ENCODE results near the gene PRSS38. TPM values are rescaled to one million over a fixed set of nuclear protein-coding genes. Genes with fewer than 3 reads are reported as not detected.

PRSS38 gene
- not detected for total RNA-seq
- polyA plus RNA-seq (ENCODE audit: insufficient read length in 2 of 2), result not detected
- long read RNA-seq, donor 1, result 0 reads
- long read RNA-seq, donor 2, result 0 reads
- long read RNA-seq, donor 3, result 0 reads
- long read RNA-seq, donor 4, result 0 reads

DNA sequence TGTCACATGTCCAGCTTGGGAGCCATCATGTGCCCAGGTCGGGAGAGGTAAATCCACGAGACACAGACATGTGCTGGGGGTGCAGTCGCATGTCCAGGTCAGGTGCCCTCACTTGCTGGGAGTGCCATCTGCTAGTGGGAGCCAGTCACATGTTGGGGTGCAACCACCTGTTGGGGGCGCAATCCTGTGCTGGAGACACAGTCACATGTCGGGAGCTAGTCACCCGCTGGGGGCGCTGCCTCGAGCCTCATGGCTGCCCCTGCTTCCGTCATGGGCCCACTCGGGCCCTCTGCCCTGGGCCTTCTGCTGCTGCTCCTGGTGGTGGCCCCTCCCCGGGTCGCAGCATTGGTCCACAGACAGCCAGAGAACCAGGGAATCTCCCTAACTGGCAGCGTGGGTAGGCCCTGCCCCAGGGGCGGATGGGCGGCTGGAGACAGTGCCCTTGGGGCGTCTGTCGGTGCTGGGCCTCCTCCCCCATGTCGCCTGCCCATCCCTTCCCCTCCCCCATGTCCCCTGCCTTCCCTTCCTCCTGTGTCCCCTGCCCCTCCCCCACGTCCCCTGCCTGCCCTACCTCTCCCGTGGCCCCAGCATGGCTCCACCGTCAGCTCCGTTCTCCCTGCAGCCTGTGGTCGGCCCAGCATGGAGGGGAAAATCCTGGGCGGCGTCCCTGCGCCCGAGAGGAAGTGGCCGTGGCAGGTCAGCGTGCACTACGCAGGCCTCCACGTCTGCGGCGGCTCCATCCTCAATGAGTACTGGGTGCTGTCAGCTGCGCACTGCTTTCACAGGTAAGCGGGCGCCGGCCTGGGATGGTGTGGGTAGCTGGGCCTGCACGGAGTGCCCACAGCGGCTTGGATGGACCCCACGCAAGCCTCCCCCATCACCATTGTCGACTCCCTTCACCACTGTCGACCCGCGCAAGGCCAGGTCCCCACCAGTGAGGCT is at the start of gene PRSS38:
PRSS38 (plus strand) TSS at position 208 of the 942 bp plus-strand sequence; CDS start at position 250, 42 bp downstream.
- H3K36me3 ChIP-seq (ENCODE audit: control insufficient read depth, insufficient read depth, low read length), result no peaks in the 10 kb centered on the region

DNA sequence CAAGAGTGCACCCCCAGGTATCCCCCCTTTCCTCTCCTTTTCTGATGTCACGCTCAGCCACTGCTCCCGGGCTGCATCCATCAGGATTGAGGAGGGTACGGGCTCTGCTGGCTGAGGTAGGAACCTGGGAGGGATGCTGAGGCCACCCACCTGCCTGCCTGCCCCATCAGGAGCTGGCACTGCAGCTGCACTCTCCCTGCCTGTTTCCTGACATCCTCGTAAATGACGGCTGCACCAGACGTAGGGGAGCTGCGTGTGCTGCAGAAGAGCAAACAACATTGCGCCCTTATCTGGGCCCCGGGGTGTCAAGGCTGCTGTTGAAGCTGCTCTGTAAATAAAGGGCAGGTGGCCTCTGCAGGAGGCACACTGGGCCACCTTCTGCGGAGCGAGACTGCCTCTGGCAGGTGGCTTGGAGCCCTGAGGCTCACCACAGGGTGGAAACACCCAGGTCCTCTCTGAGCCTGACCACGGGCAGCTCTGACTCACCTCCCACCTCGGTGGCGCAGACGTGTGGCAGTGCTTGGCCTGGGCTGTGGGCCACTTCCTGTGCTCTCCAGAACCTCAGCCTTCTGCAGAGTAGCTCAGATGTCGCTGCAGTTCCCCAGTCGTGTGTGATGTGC is 49.4 kb upstream of the PRSS38 start:
- 74% methylated on average over 15 of the region's 17 CpGs for WGBS (ENCODE audit: insufficient coverage)
- Histone ChIP-seq H3K4me3 (ENCODE audit: low read depth, low read length) (no peak overlapping the region), H3K36me3 (ENCODE audit: control insufficient read depth, insufficient read depth, low read length) (peaks cover 92% of the 10 kb centered on the region), H3K4me1 (ENCODE audit: control insufficient read depth, insufficient read depth, low read length) (peaks cover 18% of the 10 kb centered on the region), H3K27me3 (ENCODE audit: control insufficient read depth, insufficient read depth, low read length) (no peaks in the 10 kb centered on the region), H3K27ac (ENCODE audit: low read depth, low read length) (no peak overlapping the region), H3K9me3 (ENCODE audit: control insufficient read depth, insufficient read depth, low read length) (no peaks in the 10 kb centered on the region)
- no peak for DNase-seq (ENCODE audit: low read depth in 4 of 6, low spot score in 6 of 6)

More for the DNA sequence above, at the start of gene PRSS38:
- Histone ChIP-seq H3K27me3 (ENCODE audit: control insufficient read depth, insufficient read depth, low read length) (no peaks in the 10 kb centered on the region), H3K27ac (ENCODE audit: low read depth, low read length) (no peak within 1 kb of the TSS), H3K9me3 (ENCODE audit: control insufficient read depth, insufficient read depth, low read length) (peaks cover 5% of the 10 kb centered on the region), H3K4me3 (ENCODE audit: low read depth, low read length) (no peak within 1 kb of the TSS), H3K4me1 (ENCODE audit: control insufficient read depth, insufficient read depth, low read length) (no peaks in the 10 kb centered on the region)
- 89% methylated on average over 40 of the region's 44 CpGs for WGBS (ENCODE audit: insufficient coverage)
- DNase-seq (ENCODE audit: low read depth in 4 of 6, low spot score in 6 of 6), result no peak

DNA sequence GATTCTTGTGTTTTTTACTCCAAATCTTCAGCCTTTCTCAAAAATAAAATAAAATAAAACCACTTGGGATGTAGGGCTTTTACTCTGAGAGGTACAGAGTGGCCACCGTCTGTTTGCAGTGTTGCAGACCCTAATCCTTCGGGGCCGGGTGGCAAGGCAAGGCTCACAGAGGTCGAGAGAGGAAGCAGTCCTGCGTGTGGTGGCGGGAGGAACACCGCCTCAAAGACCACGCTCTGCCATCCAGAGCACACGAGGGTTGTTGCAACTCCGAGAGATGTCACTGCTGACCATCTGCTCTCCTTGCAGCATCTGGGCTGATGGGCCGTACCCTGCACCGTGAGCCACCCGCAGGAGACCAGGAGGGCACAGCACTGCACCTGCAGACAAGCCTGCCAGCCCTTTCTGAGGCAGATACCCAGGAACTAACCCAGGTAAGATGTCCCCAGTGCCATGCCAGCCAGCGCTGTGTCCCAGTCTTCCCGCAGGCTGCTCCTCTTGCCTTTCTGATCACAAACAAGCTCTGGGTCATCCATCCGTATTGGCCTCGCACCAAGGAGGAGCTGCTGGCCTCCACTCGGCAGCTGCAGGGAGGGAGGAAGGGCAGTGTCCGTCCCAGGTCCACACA is 48.7 kb upstream of the PRSS38 start:
- 88% methylated on average over 18 of the region's 19 CpGs for WGBS (ENCODE audit: insufficient coverage)
- no peaks in the 10 kb centered on the region for H3K9me3 ChIP-seq (ENCODE audit: control insufficient read depth, insufficient read depth, low read length)
- DNase-seq (ENCODE audit: low read depth in 4 of 6, low spot score in 6 of 6), result no peak
- peaks cover 18% of the 10 kb centered on the region for H3K4me1 ChIP-seq (ENCODE audit: control insufficient read depth, insufficient read depth, low read length)
- H3K27ac ChIP-seq (ENCODE audit: low read depth, low read length), result no peak overlapping the region
- no peaks in the 10 kb centered on the region for H3K27me3 ChIP-seq (ENCODE audit: control insufficient read depth, insufficient read depth, low read length)
- peaks cover 94% of the 10 kb centered on the region for H3K36me3 ChIP-seq (ENCODE audit: control insufficient read depth, insufficient read depth, low read length)
- H3K4me3 ChIP-seq (ENCODE audit: low read depth, low read length), result no peak overlapping the region

- no peak overlapping the region for H3K27ac ChIP-seq (ENCODE audit: low read depth, low read length)
- H3K27me3 ChIP-seq (ENCODE audit: control insufficient read depth, insufficient read depth, low read length), result no peaks in the 10 kb centered on the region
- 98% methylated on average over 5 of the region's 6 CpGs for WGBS (ENCODE audit: insufficient coverage)
- H3K4me1 ChIP-seq (ENCODE audit: control insufficient read depth, insufficient read depth, low read length), result peaks cover 11% of the 10 kb centered on the region
- peaks cover 94% of the 10 kb centered on the region for H3K36me3 ChIP-seq (ENCODE audit: control insufficient read depth, insufficient read depth, low read length)
- H3K9me3 ChIP-seq (ENCODE audit: control insufficient read depth, insufficient read depth, low read length), result no peaks in the 10 kb centered on the region
- DNase-seq (ENCODE audit: low read depth in 4 of 6, low spot score in 6 of 6), result no peak
- H3K4me3 ChIP-seq (ENCODE audit: low read depth, low read length), result no peak overlapping the region
Observed at GRCh38 chr1:227767401-227768124, 47.9 kb upstream of the PRSS38 start.

DNA sequence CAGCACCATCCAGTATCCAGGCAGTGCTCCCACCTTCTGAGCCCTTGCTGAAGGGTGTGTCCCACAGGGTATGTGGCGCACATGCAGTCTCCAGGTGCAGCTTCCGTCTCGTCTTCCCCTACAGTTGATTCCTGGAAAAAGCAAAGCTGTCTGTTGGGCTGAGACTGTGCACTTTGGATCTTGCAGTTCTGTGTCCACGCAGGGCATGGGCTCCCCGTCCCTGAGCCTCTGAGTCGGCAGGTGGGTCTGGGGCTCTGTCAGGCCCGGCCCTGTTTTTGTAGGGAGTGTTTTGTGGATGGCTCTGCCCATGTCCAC is 47.4 kb upstream of the PRSS38 start:
- no peak overlapping the region for H3K27ac ChIP-seq (ENCODE audit: low read depth, low read length)
- no peaks in the 10 kb centered on the region for H3K27me3 ChIP-seq (ENCODE audit: control insufficient read depth, insufficient read depth, low read length)
- H3K36me3 ChIP-seq (ENCODE audit: control insufficient read depth, insufficient read depth, low read length), result peaks cover 89% of the 10 kb centered on the region
- H3K9me3 ChIP-seq (ENCODE audit: control insufficient read depth, insufficient read depth, low read length), result no peaks in the 10 kb centered on the region
- 94% methylated on average over 5 of the region's 7 CpGs for WGBS (ENCODE audit: insufficient coverage)
- H3K4me1 ChIP-seq (ENCODE audit: control insufficient read depth, insufficient read depth, low read length), result peaks cover 6% of the 10 kb centered on the region
- no peak overlapping the region for H3K4me3 ChIP-seq (ENCODE audit: low read depth, low read length)
- no peak for DNase-seq (ENCODE audit: low read depth in 4 of 6, low spot score in 6 of 6)

DNA sequence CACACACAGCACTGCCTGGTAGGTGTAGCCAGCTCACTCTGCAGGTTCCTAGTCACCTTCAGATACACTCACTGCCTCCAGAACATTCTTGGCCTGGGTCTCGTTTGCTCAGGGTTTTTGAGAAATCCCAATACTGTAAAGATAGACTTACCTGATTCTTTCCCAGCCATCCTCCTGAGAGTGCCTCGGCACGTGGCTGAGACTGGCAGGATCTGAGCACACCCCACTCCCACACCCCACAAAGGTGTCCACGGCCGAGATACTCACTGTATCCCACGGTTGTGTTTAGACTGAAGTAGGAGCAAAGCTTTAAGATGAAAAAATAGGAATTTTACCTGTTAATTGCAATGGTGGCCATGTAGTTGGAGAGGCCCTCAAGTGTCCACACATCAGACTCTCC is 46.8 kb upstream of the PRSS38 start:
- Histone ChIP-seq H3K36me3 (ENCODE audit: control insufficient read depth, insufficient read depth, low read length) (peaks cover 87% of the 10 kb centered on the region), H3K4me1 (ENCODE audit: control insufficient read depth, insufficient read depth, low read length) (peaks cover 4% of the 10 kb centered on the region), H3K9me3 (ENCODE audit: control insufficient read depth, insufficient read depth, low read length) (no peaks in the 10 kb centered on the region), H3K4me3 (ENCODE audit: low read depth, low read length) (no peak overlapping the region), H3K27me3 (ENCODE audit: control insufficient read depth, insufficient read depth, low read length) (no peaks in the 10 kb centered on the region), H3K27ac (ENCODE audit: low read depth, low read length) (no peak overlapping the region)
- no peak for DNase-seq (ENCODE audit: low read depth in 4 of 6, low spot score in 6 of 6)
- WGBS (ENCODE audit: insufficient coverage), result 100% methylated on average over 1 of the region's 6 CpGs

DNA sequence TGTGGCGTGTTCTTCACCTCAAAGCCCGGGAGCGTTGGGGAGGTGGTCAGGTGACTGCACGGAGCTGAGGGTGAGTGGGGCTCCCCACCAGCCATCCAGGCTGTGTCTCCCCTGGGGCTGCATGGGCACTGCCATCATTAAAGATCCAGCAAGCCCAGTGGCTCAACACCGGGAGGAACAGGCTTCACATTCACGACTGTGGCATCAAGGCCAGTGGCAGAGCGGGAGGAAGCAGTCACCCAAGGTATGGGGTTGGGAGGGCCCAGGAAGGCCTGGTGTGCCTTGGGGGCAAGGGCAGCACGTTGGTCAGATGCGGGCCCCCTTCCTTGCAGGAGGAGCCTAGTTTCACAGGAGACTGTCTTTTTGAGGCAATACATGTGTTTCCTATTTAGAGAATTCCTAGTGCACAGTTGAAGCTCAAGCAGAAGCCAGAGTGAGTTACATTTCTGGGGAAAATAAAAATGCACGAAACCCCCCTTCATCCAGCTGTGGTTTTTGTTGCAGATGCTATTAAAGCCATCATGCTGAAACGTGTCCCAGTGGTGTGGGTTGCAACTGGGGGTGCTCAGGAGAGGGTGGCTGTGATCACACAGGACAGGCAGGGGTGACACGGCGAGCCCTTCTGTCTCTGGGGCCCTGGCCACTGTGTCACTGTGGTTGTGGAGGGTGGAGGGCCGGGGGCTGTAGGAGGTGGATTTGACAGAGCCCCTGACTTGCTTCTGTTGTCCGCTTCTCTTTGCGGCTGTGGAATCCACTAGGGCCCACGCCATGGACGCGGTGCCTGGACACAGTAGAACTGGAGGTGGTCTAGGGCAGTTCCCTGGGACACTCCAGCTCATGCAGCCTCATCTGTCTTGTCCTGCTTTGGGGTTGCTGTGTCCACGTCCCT is 46.2 kb upstream of the PRSS38 start:
- H3K27me3 ChIP-seq (ENCODE audit: control insufficient read depth, insufficient read depth, low read length), result no peaks in the 10 kb centered on the region
- H3K27ac ChIP-seq (ENCODE audit: low read depth, low read length), result no peak overlapping the region
- no peaks in the 10 kb centered on the region for H3K9me3 ChIP-seq (ENCODE audit: control insufficient read depth, insufficient read depth, low read length)
- H3K4me1 ChIP-seq (ENCODE audit: control insufficient read depth, insufficient read depth, low read length), result peaks cover 9% of the 10 kb centered on the region
- WGBS (ENCODE audit: insufficient coverage), result 91% methylated on average over 19 of the region's 20 CpGs
- DNase-seq (ENCODE audit: low read depth in 4 of 6, low spot score in 6 of 6), result no peak
- H3K36me3 ChIP-seq (ENCODE audit: control insufficient read depth, insufficient read depth, low read length), result peaks cover 82% of the 10 kb centered on the region
- no peak overlapping the region for H3K4me3 ChIP-seq (ENCODE audit: low read depth, low read length)

DNA sequence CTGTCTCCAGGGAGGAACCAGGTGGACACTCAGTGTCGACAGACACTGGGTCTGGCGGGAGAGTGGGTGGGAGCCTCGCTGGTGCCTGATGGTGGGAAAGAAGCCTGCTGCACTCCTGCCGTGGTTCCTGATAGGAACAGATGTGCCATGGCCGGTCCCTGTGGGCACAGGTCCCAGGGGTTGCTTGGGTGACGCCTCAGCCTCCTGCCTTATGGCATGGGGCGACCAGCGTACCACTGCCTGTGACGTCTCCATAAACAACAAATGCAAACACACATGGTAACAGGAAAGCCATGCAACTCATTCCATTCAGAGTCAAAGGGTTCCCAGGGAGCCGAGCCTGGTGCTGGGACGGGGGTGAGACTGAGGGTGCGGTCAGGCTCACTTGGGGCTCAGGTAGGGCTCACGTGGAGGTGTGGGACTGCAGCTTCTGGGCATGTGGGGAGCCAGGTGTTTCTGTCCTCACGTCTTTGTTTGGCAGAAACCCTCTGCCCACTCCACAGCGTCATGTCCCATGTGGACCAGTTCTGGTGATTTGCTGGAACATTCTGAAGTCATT is 45.5 kb upstream of the PRSS38 start:
- Histone ChIP-seq H3K27me3 (ENCODE audit: control insufficient read depth, insufficient read depth, low read length) (no peaks in the 10 kb centered on the region), H3K4me3 (ENCODE audit: low read depth, low read length) (no peak overlapping the region), H3K9me3 (ENCODE audit: control insufficient read depth, insufficient read depth, low read length) (no peaks in the 10 kb centered on the region), H3K36me3 (ENCODE audit: control insufficient read depth, insufficient read depth, low read length) (peaks cover 82% of the 10 kb centered on the region), H3K4me1 (ENCODE audit: control insufficient read depth, insufficient read depth, low read length) (peaks cover 16% of the 10 kb centered on the region), H3K27ac (ENCODE audit: low read depth, low read length) (no peak overlapping the region)
- WGBS (ENCODE audit: insufficient coverage), result 91% methylated on average over 14 of the region's 15 CpGs
- no peak for DNase-seq (ENCODE audit: low read depth in 4 of 6, low spot score in 6 of 6)
